KMS-11 (cell line): Measurements from ENCODE around the gene TMEM255A.

Experiments
- H2AFZ ChIP-seq: fragments of 200-600 bp; sonication (generic); 2 replicates; pipeline ENCODE4 v1.6.1; 2016; ENCODE audit warnings: antibody characterized with exemption, mixed run types, low read depth
- H3K27ac ChIP-seq: fragments of 200-600 bp; sonication (generic); 2 replicates; pipeline ENCODE4 v1.6.1; 2016; ENCODE audit warnings: mild to moderate bottlenecking, mixed run types
- H3K27me3 ChIP-seq: fragments of 200-600 bp; sonication (generic); 2 replicates; pipeline ENCODE4 v1.6.1; 2017; ENCODE audit warnings: mild to moderate bottlenecking, low read depth, mixed run types, moderate library complexity; ENCODE audit not compliant: insufficient read depth
- H3K36me3 ChIP-seq: fragments of 200-600 bp; sonication (generic); 2 replicates; pipeline ENCODE4 v1.6.1; 2017; ENCODE audit warnings: mild to moderate bottlenecking, mixed run types; ENCODE audit not compliant: insufficient read depth
- H3K4me1 ChIP-seq: fragments of 200-600 bp; sonication (generic); 2 replicates; pipeline ENCODE4 v1.6.1; 2016; ENCODE audit warnings: mild to moderate bottlenecking, low read depth, mixed run types; ENCODE audit not compliant: poor library complexity, severe bottlenecking
- H3K4me2 ChIP-seq: fragments of 200-600 bp; sonication (generic); 2 replicates; pipeline ENCODE4 v1.7.0; 2016; ENCODE audit warnings: mild to moderate bottlenecking, mixed run types
- H3K4me3 ChIP-seq: fragments of 200-600 bp; sonication (generic); IDR thresholded peaks from 2 replicates; pipeline ENCODE4 v1.6.1; 2017; ENCODE audit warnings: low read depth, low read length, mixed read lengths; ENCODE audit not compliant: insufficient read depth
- H3K79me2 ChIP-seq: fragments of 200-600 bp; sonication (generic); 2 replicates; pipeline ENCODE4 v1.6.1; 2016; ENCODE audit warnings: low read depth, mixed run types; ENCODE audit not compliant: insufficient read depth
- H3K9ac ChIP-seq: fragments of 200-600 bp; sonication (generic); 2 replicates; pipeline ENCODE4 v1.6.1; 2016; ENCODE audit warnings: mild to moderate bottlenecking, mixed run types
- H4K20me1 ChIP-seq: fragments of 200-600 bp; sonication (generic); 2 replicates; pipeline ENCODE4 v1.6.1; 2016; ENCODE audit warnings: mild to moderate bottlenecking, mixed run types; ENCODE audit not compliant: insufficient read depth
- CTCF ChIP-seq: fragments of 200-600 bp; sonication (generic); conservative IDR thresholded peaks from 2 replicates; pipeline ENCODE4 v1.6.1; 2017; ENCODE audit warnings: low read depth, mild to moderate bottlenecking, antibody characterized with exemption, low read length, moderate library complexity, mixed read lengths

Gene TMEM255A

DNA sequence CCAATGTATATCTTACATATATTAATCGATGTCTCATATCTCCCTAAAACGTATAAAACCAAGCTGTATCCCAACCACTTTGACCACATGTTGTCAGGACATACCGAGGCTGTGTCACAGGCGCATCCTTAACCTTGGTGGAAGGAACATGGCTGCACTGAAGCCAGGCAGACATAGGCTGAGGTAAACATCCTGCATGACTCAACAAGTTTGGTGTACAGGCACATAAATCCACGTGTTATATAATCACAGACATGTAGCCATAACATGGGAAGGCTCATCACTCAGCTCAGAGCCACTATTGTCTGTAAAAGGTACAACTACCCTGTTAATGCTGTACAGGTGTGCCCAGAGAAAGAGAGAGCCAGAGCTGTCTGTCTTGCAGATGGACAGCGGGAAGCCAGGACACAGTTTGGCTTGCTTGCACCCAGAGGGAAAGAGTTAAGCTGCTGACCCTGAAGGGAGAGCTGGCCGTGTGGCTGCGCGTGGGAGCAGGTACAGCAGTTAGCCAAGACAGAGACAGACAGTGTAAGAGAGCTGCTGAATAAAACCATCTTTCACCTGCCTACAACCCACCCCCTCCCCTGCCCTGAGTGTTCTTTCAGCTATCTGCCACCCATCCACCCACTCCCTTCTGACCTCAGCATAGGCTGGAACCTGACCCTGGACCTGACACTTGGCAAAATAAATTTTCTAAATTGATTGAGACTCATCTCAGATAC, 82.9 kb downstream of the TMEM255A start:
- H3K4me1 ChIP-seq: no peaks in the 10 kb centered on the region
- no peak overlapping the region for H3K4me3 ChIP-seq
- H3K4me2 ChIP-seq: no peak overlapping the region
- H3K27ac ChIP-seq: no peak overlapping the region
- H3K79me2 ChIP-seq: no peaks in the 10 kb centered on the region
- H3K36me3 ChIP-seq: no peaks in the 10 kb centered on the region
- no peaks in the 10 kb centered on the region for H4K20me1 ChIP-seq
- TF ChIP-seq CTCF: no peak
- H3K27me3 ChIP-seq: no peaks in the 10 kb centered on the region
- no peak overlapping the region for H3K9ac ChIP-seq
- no peak overlapping the region for H2AFZ ChIP-seq

GRCh38 chrX:120224388-120224787, 86.9 kb downstream of the TMEM255A start:
- Histone ChIP-seq H3K27me3 (no peaks in the 10 kb centered on the region), H2AFZ (no peak overlapping the region), H4K20me1 (no peaks in the 10 kb centered on the region), H3K9ac (no peak overlapping the region), H3K4me1 (no peaks in the 10 kb centered on the region), H3K4me3 (no peak overlapping the region), H3K27ac (no peak overlapping the region), H3K4me2 (no peak overlapping the region), H3K36me3 (no peaks in the 10 kb centered on the region), H3K79me2 (no peaks in the 10 kb centered on the region)
- no peak for TF ChIP-seq CTCF

- Histone ChIP-seq H3K27me3 (no peaks in the 10 kb centered on the region), H3K9ac (no peak overlapping the region), H4K20me1 (no peaks in the 10 kb centered on the region), H3K4me3 (no peak overlapping the region), H3K27ac (no peak overlapping the region), H3K79me2 (no peaks in the 10 kb centered on the region), H3K36me3 (no peaks in the 10 kb centered on the region), H3K4me1 (no peaks in the 10 kb centered on the region), H2AFZ (no peak overlapping the region), H3K4me2 (no peak overlapping the region)
- TF ChIP-seq CTCF: no peak
Measured at GRCh38 chrX:120223374-120223773, 87.9 kb downstream of the TMEM255A start.

DNA sequence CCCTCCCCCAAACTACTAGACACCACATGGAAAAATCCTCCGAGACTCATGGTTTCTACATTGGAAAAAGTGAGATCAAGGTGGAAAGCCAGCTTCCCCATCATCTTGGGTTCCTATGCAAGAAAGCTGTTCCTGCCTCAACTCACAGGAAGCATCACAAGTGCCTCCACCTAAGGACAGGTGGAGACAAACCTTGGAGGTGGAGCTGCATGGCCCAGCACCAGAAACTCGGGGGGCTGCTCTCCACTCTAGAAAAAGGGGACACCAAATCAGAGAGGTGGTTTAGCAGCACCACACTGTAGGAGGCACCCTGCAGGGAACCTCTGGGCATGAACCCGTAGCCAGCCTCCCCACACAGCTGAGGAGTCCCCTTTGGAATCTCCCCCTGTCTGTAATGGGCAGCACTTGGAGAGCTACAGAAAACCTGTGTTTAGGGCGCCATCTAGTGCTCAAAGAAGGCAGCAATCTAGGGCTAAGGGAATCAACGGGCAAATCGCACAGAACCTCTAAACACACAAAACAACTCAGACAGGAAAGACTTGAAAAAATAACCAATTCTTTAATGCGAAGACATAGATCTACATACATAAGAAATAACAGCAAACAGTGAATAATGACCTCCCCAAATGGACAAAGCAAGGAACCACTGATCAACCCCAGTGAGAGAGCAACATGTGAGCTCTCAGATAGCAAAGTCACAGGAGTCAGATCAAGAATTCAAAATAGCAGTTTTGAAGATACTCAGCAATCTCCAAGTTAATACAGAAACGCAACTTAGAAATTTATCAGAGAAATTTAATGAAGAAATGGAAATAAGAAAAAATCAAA, 97.6 kb downstream of the TMEM255A start:
- Histone ChIP-seq H4K20me1 (no peaks in the 10 kb centered on the region), H3K36me3 (no peaks in the 10 kb centered on the region), H2AFZ (no peak overlapping the region), H3K4me1 (no peaks in the 10 kb centered on the region), H3K9ac (no peak overlapping the region), H3K27ac (no peak overlapping the region), H3K27me3 (no peaks in the 10 kb centered on the region), H3K4me3 (no peak overlapping the region), H3K4me2 (no peak overlapping the region), H3K79me2 (no peaks in the 10 kb centered on the region)
- peak; percentile 80 for TF ChIP-seq CTCF
